Measurements from ENCODE around the gene ERICH6B. TPM values are rescaled to one million over a fixed set of nuclear protein-coding genes. Genes with fewer than 3 reads are reported as not detected.

The ERICH6B gene
- polyA plus RNA-seq, 1 experiment: not detected

- DNase-seq (ENCODE audit: low read depth, low spot score): no peak
- POLR2A ChIA-PET: no interaction called here
- Histone ChIP-seq H3K27ac (ENCODE audit: low read depth, low read length) (no peak overlapping the region), H3K9me3 (ENCODE audit: control insufficient read depth, insufficient read depth, low read length) (no peaks in the 10 kb centered on the region), H3K27me3 (ENCODE audit: control insufficient read depth, insufficient read depth, low read length) (no peaks in the 10 kb centered on the region), H3K4me3 (ENCODE audit: low read depth, low read length) (no peak overlapping the region)
- CTCF ChIA-PET: no interaction called here
- TF ChIP-seq, protein P1, sequence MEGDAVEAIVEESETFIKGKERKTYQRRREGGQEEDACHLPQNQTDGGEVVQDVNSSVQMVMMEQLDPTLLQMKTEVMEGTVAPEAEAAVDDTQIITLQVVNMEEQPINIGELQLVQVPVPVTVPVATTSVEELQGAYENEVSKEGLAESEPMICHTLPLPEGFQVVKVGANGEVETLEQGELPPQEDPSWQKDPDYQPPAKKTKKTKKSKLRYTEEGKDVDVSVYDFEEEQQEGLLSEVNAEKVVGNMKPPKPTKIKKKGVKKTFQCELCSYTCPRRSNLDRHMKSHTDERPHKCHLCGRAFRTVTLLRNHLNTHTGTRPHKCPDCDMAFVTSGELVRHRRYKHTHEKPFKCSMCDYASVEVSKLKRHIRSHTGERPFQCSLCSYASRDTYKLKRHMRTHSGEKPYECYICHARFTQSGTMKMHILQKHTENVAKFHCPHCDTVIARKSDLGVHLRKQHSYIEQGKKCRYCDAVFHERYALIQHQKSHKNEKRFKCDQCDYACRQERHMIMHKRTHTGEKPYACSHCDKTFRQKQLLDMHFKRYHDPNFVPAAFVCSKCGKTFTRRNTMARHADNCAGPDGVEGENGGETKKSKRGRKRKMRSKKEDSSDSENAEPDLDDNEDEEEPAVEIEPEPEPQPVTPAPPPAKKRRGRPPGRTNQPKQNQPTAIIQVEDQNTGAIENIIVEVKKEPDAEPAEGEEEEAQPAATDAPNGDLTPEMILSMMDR (IDR thresholded peaks at IDR 0.05; ENCODE audit: low read depth, low read length): no peak
Observed at GRCh38 chr13:45492538-45492937, 123.0 kb downstream of the ERICH6B start.

Small RNAs within 50 kb of the gene (small RNA-seq; reads per million reads assigned to genes)
- gene RNA5SP27 (ENCODE audit: insufficient read length, low read depth) (not detected), gene TIMM9P3 (ENCODE audit: insufficient read length, low read depth) (not detected)

Other genes with a start within 250 kb of the ERICH6B start
- gene SLC25A30, start 197.4 kb downstream of the ERICH6B start, polyA plus RNA-seq (2011; rRNA removed): 14.0 and 14.3 TPM in 2 replicates
- 28.2 and 36.3 TPM in 2 replicates for gene COG3, start 150.8 kb downstream of the ERICH6B start, polyA plus RNA-seq (2011; rRNA removed)
- gene CBY2, start 86.6 kb upstream of the ERICH6B start, polyA plus RNA-seq (2011; rRNA removed): not detected in 2 replicates
- not detected in 2 replicates for gene SIAH3, start 236.0 kb upstream of the ERICH6B start, polyA plus RNA-seq (2011; rRNA removed)